ENCODE results near the gene COX4I2. TPM values are rescaled to one million over a fixed set of nuclear protein-coding genes. Genes with fewer than 3 reads are reported as not detected.

Gene COX4I2
- total RNA-seq, 2 donors from 2014 or later, result 4.9 TPM; not detected in 1

GRCh38 chr20:31605031-31605901 is 32.4 kb upstream of the COX4I2 start, which contains the start of gene ID1:
Gene ID1 (plus strand): TSS chr20:31605289. CDS start chr20:31605388, 99 bp downstream.
- no peaks in the 10 kb centered on the region for H3K27me3 ChIP-seq (replicated peaks; ENCODE audit: insufficient read depth)
- DNase-seq (ENCODE audit: low spot score) (peak; percentile 81), ATAC-seq (ENCODE audit: insufficient number of reproducible peaks, low FRiP score, low read depth) (peak; percentile 88)
- peaks cover 2 to 34% of the 10 kb centered on the region in 2 donors for H3K4me1 ChIP-seq (ENCODE audit: control insufficient read depth in 1 of 2, low read depth in 2 of 2)
- no peaks in the 10 kb centered on the region for H3K9me3 ChIP-seq
- no peaks in the 10 kb centered on the region for H3K36me3 ChIP-seq
- TF ChIP-seq CTCF (IDR thresholded peaks at IDR 0.05), result no peak
- H3K4me3 ChIP-seq, result peak within 1 kb of the TSS; percentile 95
- H3K27ac ChIP-seq, result peak within 1 kb of the TSS; percentile 95 to 96

- ATAC-seq (ENCODE audit: insufficient number of reproducible peaks, low FRiP score, low read depth) (no peak), DNase-seq (ENCODE audit: low spot score) (no peak)
- no peaks in the 10 kb centered on the region for H3K9me3 ChIP-seq
- H3K27me3 ChIP-seq (replicated peaks; ENCODE audit: insufficient read depth), result no peaks in the 10 kb centered on the region
- peak overlapping the region; percentile 95 for H3K4me3 ChIP-seq
- no peaks in the 10 kb centered on the region for H3K36me3 ChIP-seq
- H3K4me1 ChIP-seq (ENCODE audit: control insufficient read depth in 1 of 2, low read depth in 2 of 2), result peaks cover 2 to 34% of the 10 kb centered on the region in 2 donors
- peak overlapping the region; percentile 95 to 96 for H3K27ac ChIP-seq
- TF ChIP-seq CTCF (IDR thresholded peaks at IDR 0.05), result no peak
These were observed 31.6 kb upstream of the COX4I2 start for GRCh38 chr20:31605902-31606803.

- no peak for DNase-seq (ENCODE audit: low spot score)
- Histone ChIP-seq H3K27ac (peak overlapping the region; percentile 95 to 96), H3K36me3 (no peaks in the 10 kb centered on the region), H3K4me3 (peak overlapping the region; percentile 95), H3K27me3 (replicated peaks; ENCODE audit: insufficient read depth) (no peaks in the 10 kb centered on the region), H3K9me3 (no peaks in the 10 kb centered on the region), H3K4me1 (ENCODE audit: control insufficient read depth in 1 of 2, low read depth in 2 of 2) (peaks cover 2 to 34% of the 10 kb centered on the region in 2 donors)
- TF ChIP-seq CTCF (IDR thresholded peaks at IDR 0.05), result no peak
- no peak for ATAC-seq (ENCODE audit: insufficient number of reproducible peaks, low FRiP score, low read depth)
These were observed 30.7 kb upstream of the COX4I2 start for GRCh38 chr20:31606804-31607639.

GRCh38 chr20:31607640-31608250 is 30.0 kb upstream of the COX4I2 start:
- Histone ChIP-seq H3K4me1 (ENCODE audit: control insufficient read depth in 1 of 2, low read depth in 2 of 2) (peaks cover 2 to 38% of the 10 kb centered on the region in 2 donors), H3K27me3 (replicated peaks; ENCODE audit: insufficient read depth) (no peaks in the 10 kb centered on the region), H3K36me3 (no peaks in the 10 kb centered on the region), H3K9me3 (no peaks in the 10 kb centered on the region), H3K4me3 (peak overlapping the region; percentile 95), H3K27ac (peak overlapping the region; percentile 95 to 96)
- no peak for ATAC-seq (ENCODE audit: insufficient number of reproducible peaks, low FRiP score, low read depth)
- TF ChIP-seq CTCF (IDR thresholded peaks at IDR 0.05), result no peak
- no peak for DNase-seq (ENCODE audit: low spot score)
